Endothelial cell of umbilical vein (primary cell): Measurements from ENCODE around the gene ABCA10.

Source experiments
- CTCF ChIP-seq, 2 donors: IDR thresholded peaks; 1 replicate in 1 of 2; 2 replicates in 1 of 2; pipeline ENCODE4 v1.5.1; 2011; ENCODE audit warnings: low read length in 2 of 2, mild to moderate bottlenecking in 2 of 2, moderate library complexity in 2 of 2, control low read depth in 1 of 2, inconsistent platforms in 1 of 2, low read depth in 1 of 2; ENCODE audit not compliant: insufficient read depth in 1 of 2; ENCODE audit errors: extremely low read depth in 1 of 2
- POLR2A ChIP-seq: IDR thresholded peaks from 2 replicates; pipeline ENCODE4 v1.6.1; 2012; ENCODE audit warnings: low read depth, mild to moderate bottlenecking, control low read depth, low read length
- POLR2AphosphoS5 ChIP-seq: IDR thresholded peaks from 2 replicates; pipeline ENCODE4 v1.6.1; 2012; ENCODE audit warnings: low read depth, mild to moderate bottlenecking, control low read depth, low read length, moderate library complexity; ENCODE audit not compliant: insufficient read depth

- TF ChIP-seq POLR2A, result no peak
- no peak for TF ChIP-seq CTCF (IDR thresholded peaks at IDR 0.05; ENCODE audit: extremely low read depth in 1 of 2, insufficient read depth in 1 of 2, low read depth in 1 of 2, low read length in 2 of 2)
- no peak for TF ChIP-seq POLR2AphosphoS5
These were observed 37.2 kb upstream of the ABCA10 start for GRCh38 chr17:69265873-69266272.
